GM13977 (cell line): ENCODE measurements around the gene SEMA3F.

Experiments
- DNase-seq: peaks from one replicate; pipeline ENCODE4 v3.0.0; 2012; ENCODE audit warnings: low spot score
- CTCF ChIP-seq: IDR thresholded peaks from 2 replicates; pipeline ENCODE4 v1.5.1; 2012; ENCODE audit warnings: mild to moderate bottlenecking, control low read depth; ENCODE audit not compliant: insufficient read depth; ENCODE audit errors: extremely low read depth, missing control alignments
- in situ Hi-C: fragments of 300-500 bp; cut with MboI; formaldehyde crosslinking; loops from one replicate; pipeline ENCODE4 v1.12.0; 2022; ENCODE audit warnings: low sequenced_read_pairs, low pct_unique_long_range_greater_than_20kb, mixed read lengths, inconsistent platforms; ENCODE audit not compliant: unreplicated experiment

SEMA3F gene

GRCh38 chr3:50194128-50194902 is 39.2 kb downstream of the SEMA3F start:
- DNase-seq: peak; percentile 89
- in situ Hi-C loops: no loop called here
- TF ChIP-seq CTCF: peak; percentile 87

DNA sequence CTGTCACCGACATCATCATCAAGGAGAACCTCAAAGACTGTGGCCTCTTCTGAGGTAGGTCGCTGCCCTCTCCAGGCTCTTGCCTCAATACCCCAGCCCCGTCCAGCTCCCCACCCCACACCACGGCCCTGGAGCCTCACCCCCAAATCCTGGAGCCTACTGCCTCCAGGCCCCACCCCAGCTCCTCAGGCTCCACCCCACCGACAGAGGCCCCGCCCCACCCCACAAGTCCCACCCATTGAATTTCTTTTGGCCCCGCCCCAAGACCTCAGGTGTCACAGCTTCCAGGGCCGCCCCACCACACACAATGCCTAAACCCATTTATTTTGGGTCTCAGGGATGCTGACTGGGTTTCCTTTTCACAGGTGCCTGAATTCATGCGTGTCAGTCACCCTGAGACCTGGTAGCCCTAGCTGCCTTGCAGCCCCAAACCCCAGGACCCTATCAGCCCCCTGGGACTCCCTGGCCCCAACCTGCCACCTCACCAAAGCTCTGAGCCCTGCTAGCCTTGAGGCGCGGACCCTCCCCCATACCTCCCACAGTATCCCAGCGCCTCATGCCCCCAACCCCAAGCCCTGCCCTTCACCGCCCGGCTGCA is 39.9 kb downstream of the SEMA3F start:
- peak; percentile 73 for DNase-seq
- in situ Hi-C loops: no loop called here
- no peak for TF ChIP-seq CTCF

GRCh38 chr3:50195501-50196252 is 40.6 kb downstream of the SEMA3F start:
- in situ Hi-C loops: no loop called here
- TF ChIP-seq CTCF: no peak
- DNase-seq: no peak

DNA sequence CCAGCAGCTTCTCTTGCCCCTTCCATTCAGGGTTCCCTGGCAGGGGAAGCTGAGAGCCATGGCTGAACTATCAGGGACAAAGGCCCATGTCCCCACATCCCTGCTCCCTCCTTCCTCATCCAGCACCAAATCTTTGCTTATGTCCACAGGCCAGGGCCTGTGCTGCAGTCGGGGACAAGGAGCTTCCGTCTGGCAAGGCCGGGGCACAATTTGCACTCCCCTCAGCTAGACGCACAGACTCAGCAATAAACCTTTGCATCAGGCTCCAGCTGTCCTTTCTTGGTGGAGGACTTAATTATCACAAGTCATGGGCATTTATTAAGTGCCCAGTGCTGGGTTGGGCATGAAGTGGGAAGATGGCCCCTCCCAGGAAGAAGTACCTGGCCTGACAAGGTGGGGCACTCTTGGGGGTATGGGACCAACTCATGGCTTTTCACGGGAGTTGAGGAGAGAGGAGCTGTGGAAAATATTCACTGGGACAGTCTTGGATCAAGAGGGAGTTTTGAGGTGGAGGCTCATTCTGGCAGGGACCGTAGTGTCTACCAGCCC is 41.2 kb downstream of the SEMA3F start:
- in situ Hi-C loops: no loop called here
- TF ChIP-seq CTCF: no peak
- DNase-seq: no peak

- no peak for TF ChIP-seq CTCF
- DNase-seq: no peak
- in situ Hi-C loops: no loop called here
Measured at GRCh38 chr3:50201573-50202315, 46.6 kb downstream of the SEMA3F start.
